ENCODE results near the gene SLC8A3.

SLC8A3 gene

DNA sequence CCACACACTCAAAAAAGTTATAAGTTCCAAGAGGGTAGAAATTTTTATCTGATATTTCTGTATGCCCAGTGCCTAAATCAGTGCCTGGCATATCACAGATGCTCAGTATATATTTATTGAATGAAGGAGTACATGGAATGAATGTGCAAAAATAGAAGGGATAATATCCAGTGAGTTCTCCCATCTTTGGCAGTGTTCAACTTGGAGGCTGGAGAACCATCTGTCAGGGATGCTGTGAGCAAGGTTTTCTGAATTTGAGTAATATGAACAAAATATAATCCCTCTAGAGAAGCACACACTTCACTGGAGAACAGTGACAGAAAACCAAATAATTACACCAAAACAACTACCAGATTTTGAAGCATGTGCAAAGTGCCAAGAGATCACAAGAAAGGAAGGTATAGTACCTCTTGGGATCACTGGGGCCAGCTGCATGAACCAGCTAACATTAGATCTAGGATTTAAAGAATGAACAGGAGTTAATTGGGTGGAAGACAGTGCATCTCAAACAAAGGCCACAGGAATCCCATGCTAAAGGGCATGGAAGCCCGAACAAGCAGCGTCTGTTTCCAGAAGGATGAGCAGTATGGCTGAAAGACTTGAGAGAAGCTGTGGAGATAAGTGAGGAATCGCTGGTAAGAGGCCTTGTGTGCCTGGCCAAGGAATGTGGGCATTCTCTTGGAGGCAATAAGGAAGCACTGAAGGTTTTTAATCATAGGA is 11.5 kb downstream of the SLC8A3 start:
- DNase-seq (ENCODE audit: low read depth in 2 of 2) = no peak

DNA sequence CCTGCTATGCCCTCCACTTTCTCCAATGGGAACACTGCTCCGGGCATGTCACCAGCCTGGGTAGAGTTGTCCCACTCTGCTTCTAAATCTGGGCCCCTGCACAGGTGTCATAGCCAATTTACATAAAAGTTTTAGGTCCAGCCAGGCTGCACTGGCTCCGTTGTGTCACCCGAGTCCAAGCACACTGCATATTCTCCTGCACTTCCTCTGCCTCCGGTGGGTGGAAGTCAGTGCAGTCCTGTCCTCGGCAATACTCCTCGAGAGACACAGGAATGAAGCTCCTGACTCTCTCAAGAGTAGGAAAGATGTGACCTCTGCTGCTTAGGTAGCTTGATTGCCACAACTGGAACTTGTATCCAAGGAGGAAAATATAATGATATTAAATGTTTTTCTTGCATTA is 15.2 kb downstream of the SLC8A3 start:
- DNase-seq (ENCODE audit: low read depth in 2 of 2) = no peak

DNA sequence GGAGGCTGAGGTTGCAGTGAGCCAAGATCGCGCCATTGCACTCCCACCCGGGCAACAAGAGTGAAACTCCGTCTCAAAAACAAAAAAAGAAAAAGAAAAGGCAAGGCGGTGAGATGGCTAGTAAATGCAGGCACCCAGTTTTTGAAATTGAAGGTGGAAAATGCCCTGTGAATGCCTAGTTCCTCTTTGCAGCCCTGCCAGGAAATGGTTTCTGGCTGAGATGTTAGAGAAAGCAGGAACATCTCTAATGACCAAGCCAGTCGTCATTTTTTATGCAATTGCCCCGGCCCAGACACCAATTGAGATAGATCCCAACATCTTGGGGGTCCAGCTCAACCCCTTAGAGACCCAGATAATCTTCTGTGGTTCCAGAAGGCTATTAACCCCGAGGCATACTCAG is 17.0 kb downstream of the SLC8A3 start:
- no peak for DNase-seq (ENCODE audit: low read depth in 2 of 2)

DNA sequence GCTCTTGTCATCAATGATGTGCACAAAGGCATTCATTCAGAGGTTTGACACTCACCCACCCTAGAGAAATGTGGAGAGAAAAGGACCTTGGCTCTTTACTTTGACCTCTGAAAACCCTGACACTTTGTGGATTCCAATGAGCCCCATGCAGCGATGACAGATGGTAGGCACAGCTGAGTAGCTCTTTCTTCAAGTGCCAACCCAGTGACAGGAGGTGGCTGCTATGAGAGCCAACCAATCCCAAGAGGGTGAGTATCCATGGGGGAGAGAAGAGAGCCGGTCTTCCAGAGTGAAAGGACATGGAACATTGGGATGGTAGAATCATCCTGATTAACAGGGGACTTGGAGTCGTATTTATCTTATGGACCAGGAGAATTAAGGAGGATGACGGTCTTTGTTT is 17.8 kb downstream of the SLC8A3 start:
- DNase-seq (ENCODE audit: low read depth in 2 of 2) = no peak

DNA sequence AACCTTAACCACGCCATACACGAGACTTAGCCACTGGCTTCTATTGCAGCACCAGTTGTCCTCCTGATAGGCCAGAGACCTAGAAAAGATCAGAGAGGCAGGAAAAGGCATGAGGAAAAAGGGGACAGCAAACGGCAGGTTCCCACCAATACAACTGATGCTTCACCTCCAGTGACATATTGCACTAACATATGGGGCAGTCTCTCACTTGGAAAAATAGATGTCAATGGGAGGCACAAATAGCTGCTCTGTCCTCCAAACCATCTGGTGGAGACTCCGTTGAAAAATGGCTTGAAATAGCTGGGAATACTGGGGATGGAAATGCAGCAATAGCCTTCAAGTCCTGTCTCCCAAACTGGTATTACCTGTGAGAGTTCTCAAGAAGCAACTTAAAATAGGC is 20.3 kb downstream of the SLC8A3 start:
- DNase-seq (ENCODE audit: low read depth in 2 of 2) = no peak

DNA sequence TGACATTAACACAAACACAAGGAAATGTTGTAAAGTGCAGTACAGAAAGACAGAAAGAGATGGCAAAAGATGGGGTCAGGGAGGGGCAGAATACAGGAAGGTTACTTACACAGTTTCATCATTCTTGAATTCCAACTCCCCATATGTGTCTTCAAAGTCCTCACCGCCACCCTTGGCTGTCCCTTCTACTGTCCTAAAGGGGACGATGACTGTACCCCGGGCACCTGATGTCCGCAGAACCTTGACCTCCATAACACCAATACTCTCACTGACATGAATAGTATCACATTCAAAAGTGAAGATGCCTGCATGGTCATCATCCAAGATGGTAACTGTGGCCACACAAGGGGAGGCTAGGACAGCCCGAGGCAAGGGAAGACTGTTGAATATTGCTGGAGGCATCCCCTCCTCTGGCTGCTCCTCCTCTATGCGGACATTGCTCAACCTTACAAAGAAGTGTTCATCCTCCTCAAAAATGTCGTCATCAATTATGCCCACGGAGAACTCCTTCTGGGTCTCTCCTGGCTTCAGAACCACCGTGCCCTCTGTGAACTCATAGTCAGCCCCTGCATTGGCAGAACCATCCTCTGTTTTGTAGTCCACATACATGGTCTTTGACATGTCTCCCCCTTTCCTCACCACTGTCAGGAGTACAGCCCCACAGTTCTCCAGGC is 22.1 kb downstream of the SLC8A3 start:
- DNase-seq (ENCODE audit: low read depth in 2 of 2) = no peak

DNA sequence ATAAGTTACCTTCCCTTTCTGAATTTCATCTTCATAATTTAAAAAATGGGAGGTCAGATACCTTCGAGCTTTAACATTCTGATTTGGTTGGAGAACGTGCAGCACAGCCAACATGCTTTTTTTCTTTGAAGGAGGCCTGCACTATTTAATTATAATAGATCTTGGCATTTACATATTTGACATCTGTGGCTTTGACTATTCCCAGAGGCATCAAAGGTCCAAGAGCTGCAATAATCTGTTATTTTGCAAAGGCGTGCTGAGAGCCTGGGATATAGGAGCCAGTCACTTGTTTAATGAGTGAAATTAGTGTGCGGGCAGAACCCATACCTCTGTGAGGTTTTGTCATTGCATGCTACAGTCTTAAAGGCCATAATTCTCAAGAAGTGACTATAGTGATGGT is 26.4 kb downstream of the SLC8A3 start:
- no peak for DNase-seq (ENCODE audit: low read depth in 2 of 2)

DNA sequence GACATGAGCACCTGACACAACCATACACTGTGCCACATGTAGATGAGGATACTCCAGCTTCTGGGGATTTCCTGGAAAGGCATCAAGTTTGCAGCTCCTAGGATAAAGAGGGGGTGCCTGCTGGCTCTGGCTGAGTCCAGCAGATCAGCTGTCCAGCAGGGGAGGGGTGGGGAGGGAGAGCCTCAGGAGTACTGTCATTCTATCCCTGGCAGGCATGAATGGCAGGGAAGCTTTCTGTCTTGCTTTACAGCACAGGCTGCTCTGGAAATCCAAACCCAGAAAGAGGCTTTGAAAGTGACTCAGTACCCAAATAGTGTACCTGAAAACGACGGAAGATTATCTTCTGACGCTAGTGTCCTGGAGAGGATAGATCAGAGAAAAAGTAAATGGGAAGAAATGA is 32.2 kb downstream of the SLC8A3 start:
- no peak for DNase-seq (ENCODE audit: low read depth in 2 of 2)

DNA sequence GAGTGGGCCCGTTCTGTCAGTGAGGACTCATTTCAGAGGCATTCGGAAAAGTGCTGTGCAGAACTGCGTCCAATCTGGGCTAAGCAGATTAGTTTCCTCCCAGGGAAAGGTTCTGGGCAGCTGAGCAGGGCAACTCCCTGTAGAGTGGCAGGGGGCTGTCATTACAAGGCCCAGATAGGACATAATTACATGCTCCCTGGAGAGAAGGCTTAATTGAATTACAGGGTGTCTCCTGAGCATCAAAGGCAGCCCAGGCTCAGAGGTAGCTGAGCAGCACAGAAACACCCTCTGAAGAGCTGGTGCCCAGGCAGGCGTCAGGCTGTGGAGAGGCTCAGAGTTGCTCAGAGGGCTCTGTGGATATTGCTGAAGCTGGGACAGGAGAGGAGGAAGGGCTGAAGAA is 36.0 kb downstream of the SLC8A3 start:
- DNase-seq (ENCODE audit: low read depth in 2 of 2) = no peak

DNA sequence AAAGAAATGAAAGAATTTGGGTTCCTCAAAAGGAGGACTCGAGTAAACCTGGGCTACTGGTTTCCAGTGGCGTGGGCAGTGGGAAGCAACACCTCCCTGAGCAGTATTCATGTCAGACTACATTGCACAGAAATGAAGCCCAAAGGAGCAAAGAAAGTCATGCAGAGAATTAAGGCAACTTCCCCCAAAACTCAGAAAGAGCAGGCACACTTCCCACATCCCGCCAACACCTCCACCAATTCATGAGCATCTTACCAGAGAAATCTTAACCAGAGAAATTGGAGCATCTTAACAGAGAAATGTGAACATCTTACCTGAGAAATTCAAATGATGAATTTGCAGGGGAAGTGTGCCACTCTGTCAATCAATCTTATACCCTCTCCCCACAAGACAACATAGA is 36.7 kb downstream of the SLC8A3 start:
- DNase-seq (ENCODE audit: low read depth in 2 of 2) = no peak

DNA sequence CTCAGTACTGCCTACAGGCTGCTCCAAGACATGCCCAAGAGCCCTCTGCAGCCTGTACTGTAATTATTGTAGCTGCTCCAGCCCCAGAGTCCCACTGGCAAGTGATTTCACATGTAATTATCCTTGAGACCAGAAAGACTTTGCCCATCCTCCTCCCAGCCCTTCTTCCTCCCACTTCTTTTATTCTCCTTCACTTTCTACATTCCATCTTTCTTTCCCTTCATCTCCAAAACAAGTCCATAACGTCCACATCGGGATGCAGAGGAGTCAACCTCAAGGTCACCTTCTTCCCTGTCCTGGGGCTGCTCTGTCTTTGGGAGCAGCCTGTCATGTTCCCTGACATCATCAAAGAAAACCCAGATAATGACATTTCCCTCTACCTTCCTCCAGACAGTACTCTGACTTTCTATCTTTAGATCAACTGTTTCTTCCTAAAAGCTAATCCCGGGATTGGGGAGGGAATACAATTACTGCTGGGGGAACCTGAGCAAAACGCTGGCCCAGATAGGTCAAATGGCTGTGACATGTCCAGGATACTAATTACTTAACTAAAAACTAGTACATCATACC is 39.1 kb downstream of the SLC8A3 start:
- no peak for DNase-seq (ENCODE audit: low read depth in 2 of 2)

DNA sequence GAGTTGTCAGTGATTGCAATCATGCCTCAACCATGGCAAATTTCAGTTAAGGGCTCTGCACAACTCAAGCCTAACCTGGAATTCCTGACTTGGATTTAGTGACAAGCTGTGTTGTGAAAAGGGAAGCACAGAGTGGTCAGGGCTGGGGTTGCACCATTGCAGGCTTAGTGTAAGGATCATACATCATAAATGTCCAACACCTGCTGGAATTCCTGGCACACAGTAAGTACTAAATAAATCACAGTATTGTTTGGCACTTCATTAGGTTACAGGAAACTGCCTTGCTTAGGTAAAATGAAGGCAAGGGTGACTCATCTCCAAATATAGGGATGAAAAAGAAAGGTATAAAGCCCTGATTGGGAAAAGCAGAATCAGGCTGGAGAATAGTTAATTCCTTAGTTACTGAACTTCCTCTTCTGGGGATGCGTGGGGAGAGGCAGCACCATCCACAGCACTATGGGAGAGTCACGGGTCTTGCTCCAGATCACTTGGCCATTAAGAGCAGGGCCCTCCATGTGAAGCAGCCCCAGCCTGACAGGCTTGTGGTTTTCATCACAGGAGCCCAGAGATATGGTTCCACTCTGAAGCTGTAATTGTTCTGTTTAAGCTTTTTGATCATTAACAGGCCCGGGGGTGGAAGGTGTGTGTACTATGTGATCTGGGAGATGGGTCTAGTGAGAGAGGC is 39.7 kb downstream of the SLC8A3 start:
- DNase-seq (ENCODE audit: low read depth in 2 of 2) = no peak

DNA sequence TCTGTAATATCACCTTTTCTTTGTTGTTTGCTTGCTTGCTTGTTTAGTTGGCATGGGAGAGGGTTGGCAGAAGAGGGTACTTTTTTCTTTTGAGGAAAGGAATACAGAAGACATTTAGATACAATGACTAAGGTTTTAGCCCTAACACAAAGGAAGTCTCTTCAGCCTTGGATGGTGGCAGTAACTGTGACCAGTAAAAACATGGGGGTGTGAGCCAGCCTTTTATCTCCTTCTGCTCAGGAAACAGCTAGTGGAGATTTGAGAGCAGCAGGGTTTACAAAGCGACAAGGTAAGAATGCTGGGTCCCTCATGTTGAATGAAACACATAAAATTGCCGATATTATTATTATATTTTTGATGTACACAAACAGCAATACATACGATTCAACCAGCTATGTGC is 40.4 kb downstream of the SLC8A3 start:
- no peak for DNase-seq (ENCODE audit: low read depth in 2 of 2)

DNA sequence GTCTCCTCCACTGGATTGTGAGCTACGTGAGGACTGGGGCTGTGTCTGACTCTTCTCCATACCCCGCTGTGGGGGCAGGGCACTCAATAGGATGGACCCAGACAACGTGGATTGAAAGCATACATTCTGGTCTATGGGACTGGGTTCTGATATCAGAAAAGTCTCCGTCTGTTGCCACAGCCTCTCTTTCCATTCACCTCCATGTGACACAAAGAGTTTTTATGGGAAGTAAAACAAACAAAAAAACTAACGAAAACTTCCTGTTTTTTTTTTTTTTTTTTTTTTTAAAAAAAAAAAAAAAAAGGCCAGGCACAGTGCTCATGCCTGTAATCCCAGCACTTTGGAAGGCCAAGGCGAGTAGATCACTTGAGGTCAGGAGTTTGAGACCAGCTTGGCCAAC is 44.7 kb downstream of the SLC8A3 start:
- no peak for DNase-seq (ENCODE audit: low read depth in 2 of 2)

DNA sequence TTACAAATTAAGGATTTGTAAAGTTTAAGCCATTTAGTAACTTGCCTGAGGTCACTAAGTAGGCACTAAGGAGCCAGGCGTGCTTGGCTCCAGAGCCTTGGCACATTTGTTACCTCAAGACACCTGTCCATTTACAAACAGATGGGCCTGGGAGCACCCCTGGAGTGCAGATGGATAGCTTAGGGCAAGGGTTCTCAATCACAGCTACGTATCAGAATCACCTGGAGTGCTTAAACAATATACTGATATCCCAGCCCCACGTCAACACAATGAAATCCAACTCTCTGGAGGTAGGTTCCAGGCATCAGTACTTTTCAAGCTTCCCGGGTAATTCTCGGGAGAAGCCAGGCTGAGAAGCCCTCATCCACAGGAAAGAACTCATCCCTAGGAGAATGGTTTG is 45.4 kb downstream of the SLC8A3 start:
- no peak for DNase-seq (ENCODE audit: low read depth in 2 of 2)

DNA sequence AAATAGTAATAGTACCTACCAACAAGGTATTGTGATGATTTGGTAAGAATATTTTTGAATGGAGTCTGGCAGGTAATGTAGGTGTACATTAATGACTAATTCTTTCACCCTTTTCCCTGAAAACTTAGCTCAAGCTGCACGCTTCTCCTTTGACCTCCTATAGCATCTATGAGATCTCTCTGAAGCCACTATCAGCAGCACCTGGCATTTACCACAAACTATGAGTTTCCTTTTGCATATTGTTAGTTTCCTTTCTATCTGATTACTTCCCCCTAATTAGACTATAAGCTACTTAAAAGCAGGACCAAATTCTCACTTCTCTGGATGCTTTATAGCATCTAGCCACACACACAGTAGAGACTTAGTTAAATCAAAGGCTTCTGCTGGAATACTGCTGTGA is 48.1 kb downstream of the SLC8A3 start:
- DNase-seq (ENCODE audit: low read depth in 2 of 2) = no peak

DNA sequence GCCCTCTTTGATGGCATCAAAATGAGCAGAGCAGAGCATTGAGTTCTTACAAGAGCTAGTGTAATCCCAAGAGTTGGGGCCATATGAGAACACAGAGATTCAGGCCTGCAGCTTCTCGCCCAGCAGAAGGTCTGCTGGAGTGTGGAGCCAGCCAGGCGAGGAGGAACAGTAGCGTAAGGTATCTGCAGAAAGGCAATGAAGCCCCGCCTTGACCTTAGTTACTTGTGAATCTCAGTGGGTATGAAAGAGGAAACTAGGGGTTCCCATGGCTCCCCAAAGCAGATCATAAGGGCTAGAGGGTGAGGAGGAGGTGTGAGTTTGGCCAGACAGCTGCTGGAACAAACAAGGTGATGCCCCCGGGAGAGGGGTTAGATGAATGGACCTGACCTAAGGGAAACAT is 49.4 kb downstream of the SLC8A3 start:
- no peak for DNase-seq (ENCODE audit: low read depth in 2 of 2)

DNA sequence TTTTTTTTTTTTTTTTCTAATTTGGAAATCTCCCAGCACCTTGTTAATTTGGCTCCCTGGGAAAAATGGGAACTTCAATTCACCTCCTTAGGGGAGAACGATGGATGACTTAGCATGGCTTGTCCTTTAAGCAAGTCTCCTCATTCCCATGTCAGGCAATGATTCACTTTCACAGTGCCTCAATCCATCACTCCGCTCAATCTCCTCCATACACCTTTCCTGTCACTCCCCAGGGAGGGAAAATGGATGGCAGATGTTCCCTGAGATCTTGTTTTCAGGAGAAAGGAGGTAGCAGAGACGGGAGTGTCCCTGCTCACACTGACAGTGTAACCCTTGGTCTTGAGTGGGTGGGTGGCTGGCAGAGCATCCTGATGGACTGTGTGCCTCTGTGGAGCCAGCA is 51.0 kb downstream of the SLC8A3 start:
- no peak for DNase-seq (ENCODE audit: low read depth in 2 of 2)

DNA sequence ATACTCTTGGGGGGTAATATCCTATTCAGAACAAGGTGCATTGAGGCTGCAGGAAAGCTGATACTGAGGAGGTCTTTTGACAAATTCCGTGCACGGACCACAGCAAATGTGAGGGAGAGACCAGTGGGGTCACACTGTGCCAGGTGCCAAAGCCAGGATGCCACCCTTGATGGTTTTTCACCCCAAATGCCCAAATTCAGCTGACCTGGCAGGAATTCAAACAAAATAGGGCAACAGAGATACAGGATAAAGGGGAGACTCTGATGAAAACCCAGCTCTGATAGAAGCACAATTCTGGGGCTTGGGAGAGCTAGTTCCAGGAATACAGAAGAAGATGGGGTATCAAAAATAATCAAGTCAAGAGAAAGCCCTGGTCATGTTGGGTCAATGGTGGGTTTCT is 55.3 kb downstream of the SLC8A3 start:
- no peak for DNase-seq (ENCODE audit: low read depth in 2 of 2)

DNA sequence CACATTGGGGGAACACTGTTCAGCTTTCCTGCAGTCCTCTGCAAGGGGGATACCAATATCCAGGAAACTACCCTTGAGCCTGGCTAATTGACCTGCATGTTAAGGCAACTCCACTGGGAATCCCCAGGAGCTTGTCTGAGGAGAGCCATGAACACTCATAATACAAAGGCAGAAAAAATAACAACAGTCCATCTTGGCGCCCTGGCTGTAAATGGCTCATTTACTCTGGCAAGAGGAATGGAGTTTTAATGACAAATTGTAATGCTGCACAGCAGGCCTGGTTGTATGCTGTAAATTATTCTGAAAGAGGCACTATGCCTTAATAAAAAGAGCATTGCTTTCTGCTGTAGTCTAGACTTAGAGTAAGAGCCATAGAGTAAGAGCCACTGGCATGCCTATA is 58.3 kb downstream of the SLC8A3 start:
- no peak for DNase-seq (ENCODE audit: low read depth in 2 of 2)

DNA sequence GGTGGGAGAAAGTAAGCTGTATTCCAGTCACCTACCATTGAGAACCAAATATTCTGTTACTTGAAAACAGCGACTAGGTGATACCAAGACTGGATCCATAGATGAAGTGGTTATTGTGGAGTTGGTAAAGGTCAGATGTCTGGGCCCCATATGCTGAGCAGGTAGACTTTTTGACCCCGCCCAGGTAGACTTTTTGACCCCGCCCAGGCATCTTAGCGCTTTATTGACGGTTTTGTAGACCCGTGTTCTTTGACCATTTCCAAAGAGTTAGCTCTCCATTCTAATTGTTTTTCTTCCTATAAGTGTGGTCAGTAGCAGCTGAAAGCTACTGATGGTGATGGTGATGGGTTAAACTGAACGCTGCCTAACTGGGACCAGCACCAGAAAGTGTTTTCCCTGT is 61.6 kb downstream of the SLC8A3 start:
- no peak for DNase-seq (ENCODE audit: low read depth in 2 of 2)

DNA sequence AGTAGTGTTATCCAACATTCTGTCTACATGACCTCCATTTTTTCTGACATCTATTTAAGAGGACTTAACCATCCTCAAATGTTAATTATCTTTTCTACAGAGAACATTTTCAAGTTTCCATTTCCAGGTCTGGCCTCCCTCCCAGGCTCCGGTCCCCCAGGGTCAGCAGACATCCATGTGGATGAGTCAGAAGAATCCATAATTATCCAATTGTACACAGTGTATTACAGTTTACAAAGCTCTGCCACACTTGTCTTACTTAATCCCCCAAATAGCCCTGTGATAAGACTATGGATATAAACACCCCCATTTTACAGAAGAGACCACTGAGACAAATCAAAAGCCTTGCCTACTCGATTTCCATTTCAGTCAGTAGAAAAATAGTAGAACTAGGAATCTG is 65.0 kb downstream of the SLC8A3 start:
- DNase-seq (ENCODE audit: low read depth in 2 of 2) = no peak

DNA sequence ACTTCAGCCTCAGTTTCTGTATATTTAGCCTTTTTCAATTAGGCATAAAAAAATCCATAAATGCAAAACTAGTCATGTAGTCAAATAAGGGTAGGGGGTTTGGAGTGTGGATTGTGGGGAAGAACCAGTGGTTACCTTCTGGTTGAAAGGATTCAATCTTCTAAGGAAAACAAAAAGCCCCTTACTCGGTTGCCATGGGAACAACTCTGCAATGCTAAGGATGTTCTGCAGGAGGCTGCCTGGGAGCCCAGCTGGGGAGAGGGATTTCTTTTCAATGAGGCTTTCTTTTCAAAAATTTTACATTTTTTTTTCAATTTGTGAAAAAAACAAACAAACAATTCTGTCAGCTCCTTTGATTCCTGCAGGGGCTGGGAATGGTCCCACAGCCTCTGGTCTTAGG is 67.2 kb downstream of the SLC8A3 start:
- DNase-seq (ENCODE audit: low read depth in 2 of 2) = no peak

Measured in stimulated activated CD8-positive, alpha-beta memory T cell treated with anti-CD3 and anti-CD28 coated beads, Interleukin-2, amount 100 ng/mL, for 48 hours (primary cell).